ENCODE measurements around the gene TDRD1.

Gene TDRD1

GRCh38 chr10:114176511-114176910, 2.6 kb upstream of the TDRD1 start:
- no peak for FAIRE-seq

GRCh38 chr10:114179747-114180146, 594 bp downstream of the TDRD1 start:
- no peak for FAIRE-seq

GRCh38 chr10:114180937-114181336, 1.8 kb downstream of the TDRD1 start:
- FAIRE-seq = no peak

- no peak for FAIRE-seq
Observed at GRCh38 chr10:114181971-114182370, 2.8 kb downstream of the TDRD1 start.

- FAIRE-seq = no peak
Observed at GRCh38 chr10:114183563-114183962, 4.4 kb downstream of the TDRD1 start.

- no peak for FAIRE-seq
Observed at GRCh38 chr10:114184276-114184675, 5.1 kb downstream of the TDRD1 start.

GRCh38 chr10:114188001-114188400, 8.8 kb downstream of the TDRD1 start:
- FAIRE-seq = no peak

- no peak for FAIRE-seq
Observed at GRCh38 chr10:114188900-114189299, 9.7 kb downstream of the TDRD1 start.

GRCh38 chr10:114189700-114190099, 10.5 kb downstream of the TDRD1 start:
- no peak for FAIRE-seq

GRCh38 chr10:114195079-114195478, 15.9 kb downstream of the TDRD1 start:
- no peak for FAIRE-seq

- no peak for FAIRE-seq
Observed at GRCh38 chr10:114199239-114199638, 20.1 kb downstream of the TDRD1 start.

- FAIRE-seq = no peak
Observed at GRCh38 chr10:114202812-114203211, 23.7 kb downstream of the TDRD1 start.

GRCh38 chr10:114206902-114207301, 27.7 kb downstream of the TDRD1 start:
- FAIRE-seq = no peak

- no peak for FAIRE-seq
Observed at GRCh38 chr10:114207349-114207748, 28.2 kb downstream of the TDRD1 start.

- FAIRE-seq = no peak
Observed at GRCh38 chr10:114208351-114208750, 29.2 kb downstream of the TDRD1 start.

- no peak for FAIRE-seq
Observed at GRCh38 chr10:114212153-114212552, 33.0 kb downstream of the TDRD1 start.

- no peak for FAIRE-seq
Observed at GRCh38 chr10:114215033-114215432, 35.9 kb downstream of the TDRD1 start.

- FAIRE-seq = no peak
Observed at GRCh38 chr10:114220281-114220680, 41.1 kb downstream of the TDRD1 start.

- FAIRE-seq = no peak
Observed at GRCh38 chr10:114221235-114221634, 42.1 kb downstream of the TDRD1 start.

GRCh38 chr10:114223066-114223465, 43.9 kb downstream of the TDRD1 start:
- FAIRE-seq = no peak

- no peak for FAIRE-seq
Observed at GRCh38 chr10:114228156-114228555, 49.0 kb downstream of the TDRD1 start.

GRCh38 chr10:114232561-114233176, 53.5 kb downstream of the TDRD1 start:
- no peak for FAIRE-seq

GRCh38 chr10:114233482-114233881, 54.3 kb downstream of the TDRD1 start:
- FAIRE-seq = no peak

GRCh38 chr10:114234132-114234531, 55.0 kb downstream of the TDRD1 start:
- no peak for FAIRE-seq

Measured in colon (tissue), 2 donors.